ENCODE results near the gene TMEM88.

GRCh38 chr17:7854078-7854777, 638 bp upstream of the TMEM88 start:
- TF ChIP-seq HNF4G (IDR thresholded peaks at IDR 0.05), result no peak
- TF ChIP-seq CTCF (IDR thresholded peaks at IDR 0.05; ENCODE audit: low read depth, low read length, missing input control), result no peak
- TF ChIP-seq RAD21 (IDR thresholded peaks at IDR 0.05), result no peak
- no peak for TF ChIP-seq ATF3 (IDR thresholded peaks at IDR 0.05)
- no peak for TF ChIP-seq SP1 (IDR thresholded peaks at IDR 0.05)
- no peak for TF ChIP-seq TAF1 (conservative IDR thresholded peaks at IDR 0.05)

Measured in liver (tissue), 3 donors.